Uterus (tissue), 4 donors: ENCODE data around the gene FZD10. TPM values are rescaled to one million over a fixed set of nuclear protein-coding genes. Genes with fewer than 3 reads are reported as not detected.

Experiments
- DNase-seq, 2 donors: peaks; one replicate each; pipeline ENCODE4 v3.0.0-alpha.2; 2019 to 2020
- H3K27ac ChIP-seq, 2 donors: fragments of 200-600 bp; sonication (generic); 1 replicate in 1 of 2; 2 replicates in 1 of 2; pipeline ENCODE4 v1.5.1; 2016 to 2018
- H3K27me3 ChIP-seq, 2 donors: fragments of 200-600 bp; sonication (generic); one replicate each; pipeline ENCODE4 v1.5.1; 2018 to 2019; ENCODE audit warnings: control low read depth in 1 of 2
- H3K36me3 ChIP-seq, 2 donors: fragments of 200-600 bp; sonication (generic); one replicate each; pipeline ENCODE4 v1.5.1; 2019; ENCODE audit warnings: control low read depth in 1 of 2
- H3K4me1 ChIP-seq, 2 donors: fragments of 200-600 bp; sonication (generic); one replicate each; pipeline ENCODE4 v1.5.1; 2018 to 2019; ENCODE audit warnings: control low read depth in 1 of 2
- H3K4me3 ChIP-seq, 2 donors: fragments of 200-600 bp; sonication (generic); 1 replicate in 1 of 2; 2 replicates in 1 of 2; pipeline ENCODE4 v1.5.1; 2018 to 2019; ENCODE audit warnings: mild to moderate bottlenecking in 1 of 2
- H3K9me3 ChIP-seq, 2 donors: fragments of 200-600 bp; sonication (generic); one replicate each; pipeline ENCODE4 v1.5.1; 2019; ENCODE audit warnings: control low read depth in 1 of 2
- POLR2A ChIP-seq, 2 donors: fragments of 450-650 bp; IDR thresholded peaks; one replicate each; pipeline ENCODE4 v1.6.1; 2016; ENCODE audit warnings: antibody characterized with exemption in 2 of 2, mild to moderate bottlenecking in 1 of 2, moderate library complexity in 1 of 2
- intact Hi-C: fragments of 100-400 bp; cut with DNase I; formaldehyde crosslinking; loops from one replicate; pipeline ENCODE4 v1.15.1; 2023; ENCODE audit warnings: low total_unique reads
- total RNA-seq, 4 donors: library from RNA; depleted of rRNA in 3 of 4; stranded (reverse); fragments of >200 nt in 3 of 4; gene quantifications; one replicate each; pipeline versions ENCODE4 v1.1.0 to v1.2.4, GENCODE V29; 2014 to 2023
- TF ChIP-seq, protein P1 (sequence below), 4 experiments: fragments of 200-600 bp in 2 of 4; fragments of 450-650 bp in 2 of 4; sonication (generic) in 2 of 4; IDR thresholded peaks; one replicate each; pipeline ENCODE4 v1.5.1; 2016 to 2019; ENCODE audit warnings: antibody characterized with exemption in 4 of 4, mild to moderate bottlenecking in 2 of 4, moderate library complexity in 1 of 4
- donor health status: DM: yes; HTN: yes; CAD: no.

The FZD10 gene
- total RNA-seq, 4 donors from 2014 or later = 1.4 to 11.3 (median 1.9) TPM

DNA sequence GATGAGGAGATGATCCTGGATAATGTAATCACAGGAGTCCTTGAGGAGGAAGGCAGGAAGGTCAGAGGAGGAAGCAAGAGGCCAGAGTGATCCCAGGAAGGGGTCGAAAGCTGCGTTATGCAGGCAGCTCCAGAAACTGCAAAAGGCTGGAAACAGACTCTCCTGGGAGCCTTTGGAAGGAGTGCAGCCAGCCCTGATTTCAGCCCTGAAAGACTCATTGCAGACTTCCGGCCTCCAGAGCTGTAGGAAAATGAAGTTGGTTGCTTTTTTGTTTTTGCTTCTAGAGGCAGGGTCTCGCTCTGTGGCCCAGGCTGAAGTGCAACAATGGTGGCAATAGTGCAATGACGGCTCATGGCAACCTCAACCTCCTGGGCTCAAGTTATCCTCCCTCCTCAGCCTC is 44.6 kb upstream of the FZD10 start:
- intact Hi-C loops = no loop called here
- no peaks in the 10 kb centered on the region for H3K9me3 ChIP-seq
- H3K4me1 ChIP-seq = no peaks in the 10 kb centered on the region
- no peak for DNase-seq
- TF ChIP-seq, protein P1, sequence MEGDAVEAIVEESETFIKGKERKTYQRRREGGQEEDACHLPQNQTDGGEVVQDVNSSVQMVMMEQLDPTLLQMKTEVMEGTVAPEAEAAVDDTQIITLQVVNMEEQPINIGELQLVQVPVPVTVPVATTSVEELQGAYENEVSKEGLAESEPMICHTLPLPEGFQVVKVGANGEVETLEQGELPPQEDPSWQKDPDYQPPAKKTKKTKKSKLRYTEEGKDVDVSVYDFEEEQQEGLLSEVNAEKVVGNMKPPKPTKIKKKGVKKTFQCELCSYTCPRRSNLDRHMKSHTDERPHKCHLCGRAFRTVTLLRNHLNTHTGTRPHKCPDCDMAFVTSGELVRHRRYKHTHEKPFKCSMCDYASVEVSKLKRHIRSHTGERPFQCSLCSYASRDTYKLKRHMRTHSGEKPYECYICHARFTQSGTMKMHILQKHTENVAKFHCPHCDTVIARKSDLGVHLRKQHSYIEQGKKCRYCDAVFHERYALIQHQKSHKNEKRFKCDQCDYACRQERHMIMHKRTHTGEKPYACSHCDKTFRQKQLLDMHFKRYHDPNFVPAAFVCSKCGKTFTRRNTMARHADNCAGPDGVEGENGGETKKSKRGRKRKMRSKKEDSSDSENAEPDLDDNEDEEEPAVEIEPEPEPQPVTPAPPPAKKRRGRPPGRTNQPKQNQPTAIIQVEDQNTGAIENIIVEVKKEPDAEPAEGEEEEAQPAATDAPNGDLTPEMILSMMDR (IDR thresholded peaks at IDR 0.05) = no peak
- TF ChIP-seq POLR2A (IDR thresholded peaks at IDR 0.05) = no peak
- no peaks in the 10 kb centered on the region for H3K36me3 ChIP-seq
- no peak overlapping the region for H3K27ac ChIP-seq
- no peaks in the 10 kb centered on the region for H3K27me3 ChIP-seq
- no peak overlapping the region for H3K4me3 ChIP-seq

DNA sequence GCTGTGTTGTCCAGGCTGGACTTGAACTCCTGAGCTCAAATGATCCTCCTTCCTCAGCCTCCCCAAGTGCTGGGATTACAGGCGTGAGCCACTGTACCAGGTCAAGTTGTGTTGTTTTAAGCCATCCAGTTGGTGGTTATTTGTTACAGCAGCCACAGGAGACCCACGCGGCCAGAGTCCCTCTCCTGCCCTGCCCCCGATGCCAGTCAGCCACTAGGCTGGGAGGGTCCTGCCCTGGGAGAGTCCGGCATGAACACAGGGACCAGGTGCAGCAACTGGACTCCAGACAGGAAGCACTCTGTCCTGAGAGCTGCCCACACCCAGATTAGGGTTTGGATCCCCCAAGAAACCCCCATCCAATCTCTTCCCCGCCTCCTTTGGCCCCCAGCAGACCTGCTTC is 44.1 kb upstream of the FZD10 start:
- H3K36me3 ChIP-seq = no peaks in the 10 kb centered on the region
- no peak overlapping the region for H3K27ac ChIP-seq
- no peaks in the 10 kb centered on the region for H3K9me3 ChIP-seq
- TF ChIP-seq, protein P1 (IDR thresholded peaks at IDR 0.05) = no peak
- TF ChIP-seq POLR2A (IDR thresholded peaks at IDR 0.05) = no peak
- no peaks in the 10 kb centered on the region for H3K27me3 ChIP-seq
- no peak overlapping the region for H3K4me3 ChIP-seq
- intact Hi-C loops = no loop called here
- DNase-seq = no peak
- H3K4me1 ChIP-seq = no peaks in the 10 kb centered on the region

DNA sequence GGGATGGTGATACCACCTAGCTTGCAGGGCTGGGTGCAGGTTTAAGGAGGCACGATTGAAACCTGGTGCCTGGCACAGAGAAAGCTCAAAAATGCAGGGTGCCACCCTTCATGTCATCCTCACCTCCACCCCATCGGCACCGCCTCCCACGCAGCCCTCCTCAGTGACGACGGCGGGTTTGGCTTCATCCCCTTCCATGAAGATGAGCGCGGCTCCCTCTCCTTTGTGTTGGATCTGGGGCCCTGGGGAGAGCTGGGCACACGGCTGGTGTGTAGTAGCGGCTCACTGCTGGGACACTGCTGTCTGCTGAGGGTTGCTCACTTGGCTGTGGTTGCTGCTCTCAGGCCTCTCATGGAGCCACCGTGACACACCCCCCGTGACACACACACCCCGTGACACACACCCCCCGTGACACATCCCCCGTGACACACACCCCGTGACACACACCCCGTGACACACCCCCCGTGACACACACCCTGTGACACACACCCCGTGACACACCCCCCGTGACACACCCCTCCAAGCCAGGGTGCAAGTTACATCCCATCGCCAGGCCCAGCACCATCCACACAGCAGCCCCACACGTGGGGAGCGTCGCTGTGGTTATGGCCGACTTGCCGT is 42.9 kb upstream of the FZD10 start:
- intact Hi-C loops = no loop called here
- Histone ChIP-seq H3K4me1 (no peaks in the 10 kb centered on the region), H3K36me3 (no peaks in the 10 kb centered on the region), H3K27me3 (no peaks in the 10 kb centered on the region), H3K27ac (no peak overlapping the region), H3K4me3 (no peak overlapping the region), H3K9me3 (no peaks in the 10 kb centered on the region)
- no peak for DNase-seq
- TF ChIP-seq, protein P1 (IDR thresholded peaks at IDR 0.05) = no peak
- no peak for TF ChIP-seq POLR2A (IDR thresholded peaks at IDR 0.05)

DNA sequence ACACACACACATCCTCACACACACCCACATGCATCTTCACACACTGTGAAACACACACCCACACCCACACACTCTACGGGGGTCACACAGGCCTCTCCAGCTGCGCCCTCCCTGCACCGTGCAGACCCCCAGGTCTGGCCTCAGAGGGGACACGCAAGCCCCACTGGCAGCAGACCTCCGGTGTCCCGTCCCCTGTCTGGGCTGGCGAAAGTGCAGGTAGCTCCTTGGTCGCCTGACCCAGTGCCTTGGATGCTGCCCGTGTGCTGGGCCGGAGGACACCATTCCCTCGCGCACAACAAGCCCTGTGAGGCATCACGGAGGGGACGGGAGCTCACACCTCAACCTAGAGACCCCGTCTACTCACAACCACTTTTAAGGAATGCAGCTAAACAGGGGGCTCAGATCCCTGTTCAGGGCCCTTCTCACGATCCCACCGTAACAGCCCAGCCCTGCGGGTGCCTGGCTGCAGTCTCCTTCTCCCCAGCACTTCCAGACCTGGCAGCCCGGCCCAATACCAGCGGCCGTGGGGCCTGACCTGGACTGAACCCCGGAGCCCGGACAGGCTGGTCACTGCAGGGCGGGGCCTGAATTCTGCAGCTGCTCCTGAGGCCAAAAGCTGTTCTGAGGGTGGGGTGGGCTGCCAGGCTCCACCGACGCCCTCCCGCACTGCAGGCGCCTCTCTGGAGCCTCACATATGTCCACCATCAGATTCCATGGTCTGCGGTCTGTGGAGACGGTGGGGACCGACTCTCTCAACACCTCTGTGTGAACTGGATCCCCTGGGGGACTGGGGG is 42.1 kb upstream of the FZD10 start:
- no peaks in the 10 kb centered on the region for H3K27me3 ChIP-seq
- no peaks in the 10 kb centered on the region for H3K4me1 ChIP-seq
- no peak overlapping the region for H3K27ac ChIP-seq
- H3K4me3 ChIP-seq = no peak overlapping the region
- DNase-seq = no peak
- TF ChIP-seq POLR2A (IDR thresholded peaks at IDR 0.05) = no peak
- TF ChIP-seq, protein P1 (IDR thresholded peaks at IDR 0.05) = no peak
- H3K36me3 ChIP-seq = no peaks in the 10 kb centered on the region
- H3K9me3 ChIP-seq = no peaks in the 10 kb centered on the region
- intact Hi-C loops = no loop called here

DNA sequence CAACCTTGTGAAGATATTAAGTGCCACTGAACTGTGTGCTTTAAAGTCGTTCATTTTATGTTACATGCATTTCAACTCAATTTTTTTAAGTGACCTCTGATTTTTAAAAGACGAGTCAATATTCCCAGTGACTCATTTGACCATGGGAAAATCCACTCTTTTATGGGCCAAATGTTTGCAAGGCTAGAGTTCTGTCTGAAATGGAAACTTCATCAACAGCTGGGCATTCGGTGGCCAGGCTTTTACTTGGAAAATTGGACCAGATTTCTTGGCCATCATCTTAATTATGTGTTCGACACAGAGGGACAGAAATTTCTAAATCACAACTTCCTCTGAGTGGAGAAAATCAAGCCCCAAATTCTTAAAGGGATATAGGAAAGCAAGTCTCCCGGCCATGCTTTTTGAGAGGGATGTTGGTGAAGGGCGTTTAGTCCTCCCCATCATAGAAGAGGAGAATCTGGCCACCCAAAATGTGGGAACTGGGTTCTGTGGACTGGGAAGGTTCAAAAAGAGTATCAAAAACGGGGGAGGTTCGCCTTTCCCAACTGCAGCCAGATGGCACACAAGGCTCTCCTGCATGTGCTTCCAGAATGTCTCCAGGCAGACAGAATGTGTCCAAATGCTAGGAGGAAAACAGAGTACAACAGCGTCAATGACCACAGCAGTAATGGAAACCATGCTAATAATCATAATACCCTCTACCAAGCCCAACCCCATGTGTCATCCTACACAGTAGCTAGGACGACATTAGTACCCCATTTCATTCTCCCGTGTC is 40.9 kb upstream of the FZD10 start:
- no peaks in the 10 kb centered on the region for H3K27me3 ChIP-seq

More for the DNA sequence above, 40.9 kb upstream of the FZD10 start:
- TF ChIP-seq, protein P1 (IDR thresholded peaks at IDR 0.05) = no peak
- TF ChIP-seq POLR2A (IDR thresholded peaks at IDR 0.05) = no peak
- H3K9me3 ChIP-seq = no peaks in the 10 kb centered on the region
- no peaks in the 10 kb centered on the region for H3K36me3 ChIP-seq
- no peak for DNase-seq
- no peaks in the 10 kb centered on the region for H3K4me1 ChIP-seq
- no peak overlapping the region for H3K27ac ChIP-seq
- intact Hi-C loops = no loop called here
- H3K4me3 ChIP-seq = no peak overlapping the region
